GM12892 (cell line): ENCODE measurements around the gene SFSWAP.
"Not testable (repeated sequence)": the region's sequence is repeated elsewhere in the genome, so short reads cannot be mapped to it uniquely, and the experiment has no call there.

Source experiments
- POLR2A ChIP-seq: IDR thresholded peaks from 2 replicates; pipeline ENCODE4 v1.6.1; 2011; ENCODE audit warnings: low read depth, low read length, control low read depth
- POLR2AphosphoS5 ChIP-seq: IDR thresholded peaks from 2 replicates; pipeline ENCODE4 v1.6.1; 2011; ENCODE audit warnings: low read depth, low read length, control low read depth

GRCh38 chr12:131681746-131682509, 29.0 kb upstream of the SFSWAP start:
- not testable (repeated sequence) for TF ChIP-seq POLR2AphosphoS5, POLR2A
